Panc1 (cell line): Measurements from ENCODE around the gene CHRFAM7A. TPM values are rescaled to one million over a fixed set of nuclear protein-coding genes. Genes with fewer than 3 reads are reported as not detected.
"Not testable (repeated sequence)": the region's sequence is repeated elsewhere in the genome, so short reads cannot be mapped to it uniquely, and the experiment has no call there.

ENCODE experiments used
- ATAC-seq: fragments of 200-7000 bp; cut with Tn5 transposase; 2 replicates; pipeline ENCODE4 v1.9.1; 2020; ENCODE audit warnings: mild to moderate bottlenecking, moderate library complexity
- Bru-seq: library from RNA; stranded (reverse); fragments of 400-500 nt; gene quantifications from one replicate; lab custom pipeline; 2021; lab: Mats Ljungman, UMichigan
- BruChase-seq, 2 experiments: library from RNA; stranded (reverse); fragments of 400-500 nt; gene quantifications; one replicate each; lab custom pipeline; 2021; lab: Mats Ljungman, UMichigan
- BruUV-seq: library from RNA; stranded (reverse); fragments of 400-500 nt; replicated peaks from 2 replicates; lab custom pipeline; 2021; lab: Mats Ljungman, UMichigan
- CTCF ChIA-PET: fragments of 300-600 bp; sonication (Branson Sonifier 250); formaldehyde crosslinking; loops from one replicate; lab custom pipeline; 2022; ENCODE audit warnings: antibody characterized with exemption; lab: Charles Lee
- POLR2A ChIA-PET: fragments of 300-600 bp; sonication (Branson Sonifier 250); formaldehyde crosslinking; loops from one replicate; lab custom pipeline; 2022; ENCODE audit warnings: antibody characterized with exemption; lab: Charles Lee
- DNase-seq: peaks from one replicate; pipeline ENCODE4 v3.0.0-alpha.2; 2010; ENCODE audit warnings: low read depth, low spot score
- H3K27ac ChIP-seq: 2 replicates; pipeline ENCODE4 v1.5.1; 2011; ENCODE audit warnings: mild to moderate bottlenecking, low read length, inconsistent platforms
- H3K27me3 ChIP-seq: fragments of 200-500 bp; sonication (Bioruptor generic); 2 replicates; pipeline ENCODE4 v1.6.0; 2014; ENCODE audit warnings: low read length, inconsistent platforms; ENCODE audit not compliant: control insufficient read depth, insufficient read depth
- H3K36me3 ChIP-seq: fragments of 200-500 bp; sonication (Bioruptor generic); 2 replicates; pipeline ENCODE4 v1.5.1; 2014; ENCODE audit warnings: inconsistent platforms, mild to moderate bottlenecking, low read length, moderate library complexity; ENCODE audit not compliant: control insufficient read depth, insufficient read depth
- H3K4me1 ChIP-seq: 2 replicates; pipeline ENCODE4 v1.5.1; 2011; ENCODE audit warnings: inconsistent platforms, mild to moderate bottlenecking, low read length, moderate library complexity; ENCODE audit not compliant: control insufficient read depth, insufficient read depth
- H3K4me3 ChIP-seq, 2 experiments: 2 replicates each; pipeline ENCODE4 v1.5.1; 2011 to 2012; ENCODE audit warnings: low read depth in 2 of 2, low read length in 2 of 2, mild to moderate bottlenecking in 2 of 2, inconsistent platforms in 1 of 2, moderate library complexity in 1 of 2
- H3K9me3 ChIP-seq: fragments of 200-500 bp; sonication (Bioruptor generic); 2 replicates; pipeline ENCODE4 v1.5.1; 2014; ENCODE audit warnings: low read depth, mild to moderate bottlenecking, inconsistent platforms, low read length, moderate library complexity; ENCODE audit not compliant: control insufficient read depth, insufficient read depth
- in situ Hi-C: cut with HindIII; loops from 2 replicates; pipeline ENCODE4 v1.10.0; 2016; ENCODE audit warnings: low sequenced_read_pairs, low pct_unique_long_range_greater_than_20kb
- intact Hi-C: fragments of 100-400 bp; cut with micrococcal nuclease; formaldehyde crosslinking; loops from one replicate; pipeline ENCODE4 v1.10.0; 2022; ENCODE audit not compliant: unreplicated experiment
- long read RNA-seq: library from polyadenylated mRNA; unstranded; transcript quantifications from one replicate; pipeline ENCODE4 v2.0.0, GENCODE V29; 2021; ENCODE audit not compliant: unreplicated experiment
- polyA plus RNA-seq: library from polyadenylated mRNA; unstranded; fragments of >200 nt; gene quantifications from one replicate; pipeline ENCODE4 v1.2.1, GENCODE V29; 2012; ENCODE audit warnings: missing spikeins; ENCODE audit not compliant: insufficient read length
- total RNA-seq: library from RNA; stranded (reverse); gene quantifications from one replicate; pipeline ENCODE4 v1.2.1, GENCODE V29; 2021; ENCODE audit not compliant: unreplicated experiment

The CHRFAM7A gene
- total RNA-seq = 11.5 TPM
- polyA plus RNA-seq = 3.6 TPM
- Bru-seq, nascent RNA = percentile 39 among the genes with signal in this experiment
- BruChase-seq, experiment 1, labeled RNA remaining after a 2-hour chase = percentile 32 among the genes with signal in this experiment
- percentile 32 among the genes with signal in this experiment for BruChase-seq, experiment 2, labeled RNA remaining after a 6-hour chase
- long read RNA-seq, full-length matches to known transcripts = 3 of 9 reads
- long read RNA-seq, partial matches to known transcripts = 1 of 9 reads
- long read RNA-seq, other reads (novel, unspliced or antisense) = 5 of 9 reads

DNA sequence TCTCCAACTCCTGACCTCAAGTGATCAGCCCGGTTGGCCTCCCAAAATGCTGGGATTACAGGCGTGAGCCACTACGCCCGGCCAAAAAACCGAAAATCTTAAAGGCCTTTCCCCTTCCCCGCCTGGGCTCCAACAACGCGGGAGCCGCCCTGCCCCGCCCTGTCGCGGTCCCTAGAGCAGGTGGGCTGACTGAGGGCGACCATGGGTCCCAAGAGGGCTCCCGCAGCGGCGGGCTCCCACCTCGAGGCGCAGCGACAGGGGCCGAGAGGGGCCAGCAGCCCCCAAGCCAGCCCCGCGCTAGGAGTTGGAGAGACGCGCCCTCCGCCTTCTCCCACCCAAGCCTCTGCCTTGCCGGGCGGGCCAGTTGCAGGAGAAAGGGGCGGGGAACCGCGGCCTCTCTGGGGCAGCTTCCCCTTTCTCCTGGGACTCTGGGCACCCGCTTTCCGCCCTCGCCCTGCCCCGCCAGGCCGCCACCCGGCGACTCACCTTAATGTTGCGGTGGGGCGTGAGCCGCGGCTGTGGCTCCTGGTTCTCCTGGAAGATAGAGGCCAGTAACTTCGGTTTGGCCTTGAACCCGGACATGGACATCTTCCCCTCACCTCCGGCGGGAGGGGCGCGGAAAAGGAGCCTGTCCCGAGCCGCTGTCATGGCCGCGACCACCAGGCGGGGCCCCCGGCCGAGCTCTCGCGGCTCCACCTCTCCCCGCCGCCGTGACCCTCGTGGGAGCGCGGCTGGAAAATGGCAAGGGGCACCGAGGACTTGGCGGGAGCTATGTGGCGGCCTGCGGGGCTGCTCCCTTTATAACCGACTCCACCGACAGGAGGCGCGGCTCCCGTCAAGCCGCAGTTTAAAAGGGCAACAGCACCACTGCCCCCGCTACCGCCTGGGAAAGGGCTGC lies at the start of gene CHRFAM7A:
Gene CHRFAM7A, minus strand, starts transcription at position 775 of the 898 bp plus-strand sequence. CDS start 10,189 bp downstream, outside the sequence.
- in situ Hi-C loops, POLR2A ChIA-PET, H3K4me1 ChIP-seq, DNase-seq, BruUV-seq, H3K4me3 ChIP-seq, H3K36me3 ChIP-seq, H3K9me3 ChIP-seq, intact Hi-C loops, CTCF ChIA-PET, H3K27me3 ChIP-seq, H3K27ac ChIP-seq: not testable (repeated sequence)
- ATAC-seq = peak; percentile 94

DNA sequence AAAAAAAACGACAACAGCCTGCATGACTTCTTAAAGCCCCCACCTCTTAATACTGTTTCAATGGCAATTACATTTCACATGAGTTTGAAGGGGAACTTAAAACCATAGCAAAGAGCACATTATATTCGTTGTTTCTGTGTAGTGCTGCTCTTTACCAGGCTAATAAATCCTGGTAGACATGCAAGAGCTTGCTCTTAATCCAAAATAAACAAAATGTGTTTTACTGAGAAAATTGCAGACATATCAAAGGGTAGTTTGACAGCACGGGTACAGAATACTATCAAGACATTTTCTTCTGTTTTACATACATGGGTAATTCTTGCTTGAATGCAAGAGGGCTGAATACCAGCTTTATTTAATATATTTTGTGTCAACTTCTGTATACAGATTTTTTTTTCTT lies 45.0 kb upstream of the CHRFAM7A start:
- H3K9me3 ChIP-seq, CTCF ChIA-PET, POLR2A ChIA-PET, ATAC-seq, H3K27me3 ChIP-seq, in situ Hi-C loops, H3K4me3 ChIP-seq, BruUV-seq, H3K36me3 ChIP-seq, H3K4me1 ChIP-seq, H3K27ac ChIP-seq, intact Hi-C loops, DNase-seq: not testable (repeated sequence)

DNA sequence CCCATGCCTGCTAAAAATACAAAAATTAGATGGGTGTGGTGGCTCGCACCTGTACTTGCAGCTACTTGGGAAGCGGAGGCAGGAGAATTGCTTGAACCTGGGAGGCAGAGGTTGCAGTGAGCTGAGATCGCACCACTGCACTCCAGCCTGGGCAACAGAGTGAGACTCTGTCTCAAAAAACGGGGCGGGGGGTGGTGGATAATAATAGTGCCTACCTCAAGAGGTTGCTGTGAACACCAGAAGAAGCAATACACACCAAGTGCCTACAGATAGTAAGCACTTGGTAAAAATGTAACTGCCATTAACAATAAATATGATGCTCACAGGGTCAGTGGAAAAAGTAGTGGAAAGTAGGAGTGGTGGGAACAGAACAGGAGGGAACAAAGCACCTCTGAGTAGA lies 42.5 kb upstream of the CHRFAM7A start:
- H3K36me3 ChIP-seq, H3K9me3 ChIP-seq, intact Hi-C loops, in situ Hi-C loops, H3K27ac ChIP-seq, BruUV-seq, POLR2A ChIA-PET, H3K4me3 ChIP-seq, H3K4me1 ChIP-seq, ATAC-seq, H3K27me3 ChIP-seq, DNase-seq, CTCF ChIA-PET: not testable (repeated sequence)

DNA sequence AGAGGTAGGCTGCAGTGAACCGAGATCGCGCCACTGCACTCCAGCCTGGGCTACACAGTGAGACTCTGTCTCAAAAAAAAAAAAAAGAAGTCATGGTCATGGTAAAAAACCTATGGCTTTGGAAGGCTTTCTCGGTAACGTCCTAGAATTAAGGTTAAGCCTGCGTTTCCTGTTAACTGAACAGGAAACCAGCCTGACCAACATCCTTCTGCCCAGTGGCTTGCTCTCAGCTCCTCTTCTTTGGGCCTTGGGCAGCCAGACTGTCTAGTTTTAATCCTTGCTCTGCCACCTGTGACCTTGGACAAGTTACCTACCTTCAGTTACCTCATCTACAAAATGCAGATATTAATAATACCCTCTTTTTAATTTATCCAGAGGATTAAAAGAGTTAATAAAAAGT lies 27.4 kb upstream of the CHRFAM7A start:
- intact Hi-C loops = not testable (repeated sequence)

DNA sequence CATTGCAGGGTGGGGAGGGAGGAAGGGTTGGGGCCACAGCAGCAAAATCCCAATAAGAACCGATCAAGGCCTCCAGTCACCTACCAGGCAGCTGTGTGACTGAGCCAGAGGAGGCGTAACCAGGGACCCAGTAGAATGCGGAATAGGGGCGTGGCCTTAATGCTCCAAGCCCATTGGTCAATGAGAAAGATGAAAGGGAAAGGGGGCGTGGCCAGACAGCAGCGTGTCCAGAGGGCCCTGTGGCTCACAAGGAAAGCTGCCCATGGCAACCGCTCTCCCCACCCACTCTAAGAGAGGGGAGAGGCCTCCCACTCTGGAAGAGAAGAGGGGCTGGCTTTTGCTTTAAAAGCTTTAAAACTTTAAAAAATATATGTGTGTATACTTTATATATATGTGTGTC lies 20.8 kb upstream of the CHRFAM7A start, which contains the start of gene GOLGA8R:
Gene GOLGA8R, minus strand, starts transcription at position 101 of the 400 bp plus-strand sequence. Its CDS starts 98 bp downstream, at position 3.
- H3K27me3 ChIP-seq, BruUV-seq, intact Hi-C loops, H3K36me3 ChIP-seq, CTCF ChIA-PET, H3K27ac ChIP-seq, H3K9me3 ChIP-seq, ATAC-seq, in situ Hi-C loops, H3K4me3 ChIP-seq, DNase-seq, H3K4me1 ChIP-seq, POLR2A ChIA-PET: not testable (repeated sequence)

More for the DNA sequence above, 27.4 kb upstream of the CHRFAM7A start:
- CTCF ChIA-PET, BruUV-seq, DNase-seq, H3K27me3 ChIP-seq, H3K4me3 ChIP-seq, ATAC-seq, H3K4me1 ChIP-seq, POLR2A ChIA-PET, H3K9me3 ChIP-seq, H3K27ac ChIP-seq, in situ Hi-C loops, H3K36me3 ChIP-seq: not testable (repeated sequence)

DNA sequence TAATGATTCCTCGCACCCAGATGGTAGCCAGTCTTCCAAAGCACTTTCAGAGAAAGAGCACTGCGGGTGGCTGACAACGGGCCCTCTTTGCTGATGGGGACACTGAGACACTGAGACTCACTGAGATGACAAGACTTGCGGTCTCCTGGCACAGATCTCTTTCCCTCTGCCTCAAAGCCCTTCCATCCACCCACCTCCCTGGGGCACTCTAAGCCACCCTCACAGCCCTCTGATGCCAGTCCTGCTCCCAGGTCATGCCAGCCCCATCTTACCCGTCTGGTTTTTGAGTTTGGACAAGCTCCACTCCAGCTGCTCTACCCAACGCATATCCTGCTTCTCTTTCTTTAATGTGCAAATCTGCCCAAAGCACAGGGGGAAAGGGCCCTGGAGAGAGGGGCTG lies 14.3 kb upstream of the CHRFAM7A start:
- H3K27me3 ChIP-seq, H3K9me3 ChIP-seq, ATAC-seq, H3K4me1 ChIP-seq, H3K27ac ChIP-seq, POLR2A ChIA-PET, CTCF ChIA-PET, H3K4me3 ChIP-seq, DNase-seq, BruUV-seq, H3K36me3 ChIP-seq, intact Hi-C loops, in situ Hi-C loops: not testable (repeated sequence)
